Thoracic aorta (tissue), 2 donors: Measurements from ENCODE around the gene CFAP20DC. TPM values are rescaled to one million over a fixed set of nuclear protein-coding genes. Genes with fewer than 3 reads are reported as not detected.

Experiments used
- ATAC-seq: fragments of 150-250 bp; one replicate; pipeline ENCODE4 v1.8.0; 2017; ENCODE audit warnings: low read depth; ENCODE audit not compliant: insufficient number of reproducible peaks, low FRiP score
- DNase-seq: peaks from one replicate; pipeline ENCODE4 v3.0.0-alpha.2; 2020; ENCODE audit warnings: low spot score
- H3K27ac ChIP-seq, 2 donors: fragments of 200-600 bp; sonication (generic); 1 replicate in 1 of 2; 2 replicates in 1 of 2; pipeline ENCODE4 v1.5.1; 2016; ENCODE audit warnings: mild to moderate bottlenecking in 2 of 2, moderate library complexity in 2 of 2
- H3K27me3 ChIP-seq: fragments of 200-600 bp; sonication (generic); replicated peaks from 2 replicates; pipeline ENCODE4 v1.6.0; 2016; ENCODE audit warnings: mild to moderate bottlenecking; ENCODE audit not compliant: insufficient read depth
- H3K36me3 ChIP-seq: fragments of 200-600 bp; sonication (generic); one replicate; pipeline ENCODE4 v1.5.1; 2016
- H3K4me1 ChIP-seq, 2 donors: fragments of 200-600 bp; sonication (generic); 1 replicate in 1 of 2; 2 replicates in 1 of 2; pipeline versions ENCODE4 v1.5.1 to v1.6.0; 2016; ENCODE audit warnings: low read depth in 2 of 2, mild to moderate bottlenecking in 1 of 2; ENCODE audit not compliant: control insufficient read depth in 1 of 2
- H3K4me3 ChIP-seq: fragments of 200-600 bp; sonication (generic); 2 replicates; pipeline ENCODE4 v1.5.1; 2016; ENCODE audit warnings: mild to moderate bottlenecking
- H3K9me3 ChIP-seq: fragments of 200-600 bp; sonication (generic); 2 replicates; pipeline ENCODE4 v1.5.1; 2016
- CTCF ChIP-seq: fragments of 200-600 bp; sonication (generic); IDR thresholded peaks from one replicate; pipeline ENCODE4 v1.5.1; 2019; ENCODE audit warnings: antibody characterized with exemption
- total RNA-seq, 2 donors: library from RNA; depleted of rRNA; stranded (reverse); fragments of >200 nt; gene quantifications; one replicate each; pipeline versions ENCODE4 v1.1.0 to v1.2.3, GENCODE V29; 2016

CFAP20DC gene
- total RNA-seq, 2 donors from 2014 or later: not detected

GRCh38 chr3:59072681-59073080, 22.9 kb upstream of the CFAP20DC start:
- DNase-seq (no peak), ATAC-seq (no peak)
- no peak for TF ChIP-seq CTCF
- Histone ChIP-seq H3K27ac (no peak overlapping the region), H3K4me1 (no peaks in the 10 kb centered on the region), H3K27me3 (no peaks in the 10 kb centered on the region), H3K9me3 (no peaks in the 10 kb centered on the region), H3K4me3 (no peak overlapping the region), H3K36me3 (no peaks in the 10 kb centered on the region)

- DNase-seq (no peak), ATAC-seq (no peak)
- Histone ChIP-seq H3K4me3 (no peak overlapping the region), H3K9me3 (no peaks in the 10 kb centered on the region), H3K27me3 (no peaks in the 10 kb centered on the region), H3K27ac (no peak overlapping the region), H3K36me3 (no peaks in the 10 kb centered on the region), H3K4me1 (no peaks in the 10 kb centered on the region)
- TF ChIP-seq CTCF: no peak
Measured at GRCh38 chr3:59069838-59070237, 20.0 kb upstream of the CFAP20DC start.

GRCh38 chr3:59065240-59065639, 15.4 kb upstream of the CFAP20DC start:
- Histone ChIP-seq H3K4me3 (no peak overlapping the region), H3K36me3 (no peaks in the 10 kb centered on the region), H3K27me3 (no peaks in the 10 kb centered on the region), H3K27ac (no peak overlapping the region), H3K4me1 (no peaks in the 10 kb centered on the region), H3K9me3 (no peaks in the 10 kb centered on the region)
- DNase-seq (no peak), ATAC-seq (no peak)
- no peak for TF ChIP-seq CTCF

GRCh38 chr3:59064728-59065127, 14.9 kb upstream of the CFAP20DC start:
- Histone ChIP-seq H3K9me3 (no peaks in the 10 kb centered on the region), H3K27me3 (no peaks in the 10 kb centered on the region), H3K4me1 (no peaks in the 10 kb centered on the region), H3K36me3 (no peaks in the 10 kb centered on the region), H3K27ac (no peak overlapping the region), H3K4me3 (no peak overlapping the region)
- TF ChIP-seq CTCF: no peak
- DNase-seq (no peak), ATAC-seq (no peak)

GRCh38 chr3:59064276-59064675, 14.5 kb upstream of the CFAP20DC start:
- Histone ChIP-seq H3K4me1 (no peaks in the 10 kb centered on the region), H3K36me3 (no peaks in the 10 kb centered on the region), H3K4me3 (no peak overlapping the region), H3K27ac (no peak overlapping the region), H3K27me3 (no peaks in the 10 kb centered on the region), H3K9me3 (no peaks in the 10 kb centered on the region)
- ATAC-seq: no peak
- no peak for DNase-seq
- TF ChIP-seq CTCF: no peak
